OCI-LY7 (cell line): ENCODE results near the gene RSRC2.

ENCODE experiments used
- CTCF ChIP-seq: fragments of 200-600 bp; sonication (generic); conservative IDR thresholded peaks from 2 replicates; pipeline ENCODE4 v1.5.1; 2014; ENCODE audit warnings: mild to moderate bottlenecking, antibody characterized with exemption, low read length, moderate library complexity, mixed read lengths
- EZH2phosphoT487 ChIP-seq: fragments of 200-600 bp; sonication (generic); IDR thresholded peaks from 2 replicates; pipeline ENCODE4 v1.6.1; 2018; ENCODE audit warnings: low read depth, borderline replicate concordance, mild to moderate bottlenecking, mixed run types, antibody characterized with exemption, low read length, moderate library complexity, mixed read lengths

GRCh38 chr12:122563361-122563760, 36.6 kb upstream of the RSRC2 start:
- TF ChIP-seq CTCF (no peak), EZH2phosphoT487 (no peak)
